Measurements from ENCODE around the gene MYO3A.

GRCh38 chr10:26043469-26043868 is 109.4 kb downstream of the MYO3A start:
- no peak for TF ChIP-seq POLR2AphosphoS5 (IDR thresholded peaks at IDR 0.05; ENCODE audit: borderline replicate concordance, low read depth, low read length)
- TF ChIP-seq EZH2 (IDR thresholded peaks at IDR 0.05) = no peak

All from SK-N-MC (cell line).